T-helper 17 cell (primary cell): Measurements from ENCODE around the gene UNG. TPM values are rescaled to one million over a fixed set of nuclear protein-coding genes. Genes with fewer than 3 reads are reported as not detected.
"Not testable (repeated sequence)": the region's sequence is repeated elsewhere in the genome, so short reads cannot be mapped to it uniquely, and the experiment has no call there.

Experiments
- ATAC-seq: fragments of 150-1000 bp; cut with Tn5 transposase; 2 replicates; pipeline ENCODE4 v1.10.0; 2021; ENCODE audit warnings: mild to moderate bottlenecking, moderate library complexity
- DNase-seq, 3 donors: peaks; one replicate each; pipeline versions ENCODE4 v3.0.0 to v3.0.0-alpha.2; 2020 to 2021
- H3K9me3 ChIP-seq: one replicate; pipeline ENCODE4 v1.7.0; 2013; ENCODE audit warnings: low read length, mild to moderate bottlenecking; ENCODE audit not compliant: control insufficient read depth, poor library complexity, severe bottlenecking
- H3K27ac Mint-ChIP-seq: one replicate; pipeline ENCODE4 v1.8.0; 2022; ENCODE audit warnings: mild to moderate bottlenecking, moderate library complexity, mixed read lengths
- H3K27me3 Mint-ChIP-seq: one replicate; pipeline ENCODE4 v1.8.0; 2022; ENCODE audit warnings: mixed read lengths
- H3K36me3 Mint-ChIP-seq: one replicate; pipeline ENCODE4 v1.8.0; 2022; ENCODE audit warnings: low read depth, mixed read lengths
- H3K4me1 Mint-ChIP-seq: one replicate; pipeline ENCODE4 v1.8.0; 2022; ENCODE audit warnings: mild to moderate bottlenecking, mixed read lengths
- H3K4me3 Mint-ChIP-seq: one replicate; pipeline ENCODE4 v1.8.0; 2022; ENCODE audit warnings: mild to moderate bottlenecking, moderate library complexity, mixed read lengths
- total RNA-seq, 4 donors: library from RNA in 2 of 4; stranded (reverse) in 2 of 4; gene quantifications; one replicate each; pipeline ENCODE4 v1.2.3 and lab custom pipeline; 2022 to 2026

Gene UNG
- total RNA-seq, 2 donors from 2014 or later, result 10.2 to 11.1 TPM

GRCh38 chr12:109134186-109134917, 37.0 kb downstream of the UNG start:
- H3K36me3 Mint-ChIP-seq, result no peaks in the 10 kb centered on the region
- no peak for DNase-seq
- no peak for ATAC-seq
- H3K4me3 Mint-ChIP-seq, result no peak overlapping the region
- H3K9me3 ChIP-seq, result no peaks in the 10 kb centered on the region
- H3K27ac Mint-ChIP-seq, result no peak overlapping the region
- H3K27me3 Mint-ChIP-seq, result no peaks in the 10 kb centered on the region
- no peaks in the 10 kb centered on the region for H3K4me1 Mint-ChIP-seq

- Mint-ChIP-seq H3K27ac (no peak overlapping the region), H3K27me3 (no peaks in the 10 kb centered on the region)
Measured at GRCh38 chr12:109137055-109137454, 39.7 kb downstream of the UNG start.

GRCh38 chr12:109139360-109139759, 42.0 kb downstream of the UNG start:
- H3K4me3 Mint-ChIP-seq, result no peak overlapping the region
- ATAC-seq (no peak), DNase-seq (no peak)
- H3K36me3 Mint-ChIP-seq, result peaks cover 2% of the 10 kb centered on the region
- H3K9me3 ChIP-seq, result no peaks in the 10 kb centered on the region
- no peak overlapping the region for H3K27ac Mint-ChIP-seq
- H3K27me3 Mint-ChIP-seq, result no peaks in the 10 kb centered on the region
- peaks cover 8% of the 10 kb centered on the region for H3K4me1 Mint-ChIP-seq

More at GRCh38 chr12:109137055-109137454, 39.7 kb downstream of the UNG start:
- ATAC-seq (no peak), DNase-seq (no peak)
- no peaks in the 10 kb centered on the region for H3K9me3 ChIP-seq
- Mint-ChIP-seq H3K4me1 (peaks cover 2% of the 10 kb centered on the region), H3K36me3 (peaks cover 2% of the 10 kb centered on the region), H3K4me3 (no peak overlapping the region)

GRCh38 chr12:109139791-109140190, 42.4 kb downstream of the UNG start:
- no peaks in the 10 kb centered on the region for H3K9me3 ChIP-seq
- Mint-ChIP-seq H3K4me1 (peaks cover 8% of the 10 kb centered on the region), H3K4me3 (no peak overlapping the region), H3K27ac (no peak overlapping the region), H3K36me3 (peaks cover 2% of the 10 kb centered on the region), H3K27me3 (no peaks in the 10 kb centered on the region)
- DNase-seq (no peak), ATAC-seq (no peak)

- H3K27me3 Mint-ChIP-seq, result no peaks in the 10 kb centered on the region
- H3K4me3 Mint-ChIP-seq, result no peak overlapping the region
- peaks cover 2% of the 10 kb centered on the region for H3K36me3 Mint-ChIP-seq
- no peak overlapping the region for H3K27ac Mint-ChIP-seq
- H3K4me1 Mint-ChIP-seq, result peaks cover 8% of the 10 kb centered on the region
- ATAC-seq (no peak), DNase-seq (no peak)
- no peaks in the 10 kb centered on the region for H3K9me3 ChIP-seq
Measured at GRCh38 chr12:109140560-109140959, 43.2 kb downstream of the UNG start.

GRCh38 chr12:109144224-109144623, 46.8 kb downstream of the UNG start:
- DNase-seq, result no peak
- ATAC-seq, result no peak
- H3K9me3 ChIP-seq, result no peaks in the 10 kb centered on the region
- Mint-ChIP-seq H3K36me3 (peaks cover 4% of the 10 kb centered on the region), H3K27ac (no peak overlapping the region), H3K4me3 (no peak overlapping the region), H3K27me3 (no peaks in the 10 kb centered on the region), H3K4me1 (peaks cover 13% of the 10 kb centered on the region)

- not testable (repeated sequence) for DNase-seq, ATAC-seq, H3K27ac Mint-ChIP-seq, H3K9me3 ChIP-seq, H3K4me3 Mint-ChIP-seq, H3K27me3 Mint-ChIP-seq, H3K36me3 Mint-ChIP-seq
- peaks cover 15% of the 10 kb centered on the region for H3K4me1 Mint-ChIP-seq
Measured at GRCh38 chr12:109147126-109147525, 49.7 kb downstream of the UNG start.

GRCh38 chr12:109147954-109148353, 50.6 kb downstream of the UNG start:
- DNase-seq (no peak), ATAC-seq (no peak)
- Mint-ChIP-seq H3K27ac (no peak overlapping the region), H3K4me1 (peaks cover 9% of the 10 kb centered on the region), H3K36me3 (peaks cover 2% of the 10 kb centered on the region), H3K27me3 (peaks cover 6% of the 10 kb centered on the region), H3K4me3 (no peak overlapping the region)
- no peaks in the 10 kb centered on the region for H3K9me3 ChIP-seq

- peaks cover 6% of the 10 kb centered on the region for H3K27me3 Mint-ChIP-seq
- DNase-seq (no peak), ATAC-seq (no peak)
- no peak overlapping the region for H3K4me3 Mint-ChIP-seq
- peaks cover 2% of the 10 kb centered on the region for H3K36me3 Mint-ChIP-seq
- H3K27ac Mint-ChIP-seq, result no peak overlapping the region
- peaks cover 12% of the 10 kb centered on the region for H3K4me1 Mint-ChIP-seq
- no peaks in the 10 kb centered on the region for H3K9me3 ChIP-seq
Measured at GRCh38 chr12:109150124-109150640, 52.8 kb downstream of the UNG start.

GRCh38 chr12:109151457-109151856, 54.1 kb downstream of the UNG start:
- peaks cover 6% of the 10 kb centered on the region for H3K27me3 Mint-ChIP-seq
- H3K27ac Mint-ChIP-seq, result no peak overlapping the region
- H3K36me3 Mint-ChIP-seq, result peaks cover 2% of the 10 kb centered on the region
- DNase-seq (no peak), ATAC-seq (no peak)
- peaks cover 16% of the 10 kb centered on the region for H3K4me1 Mint-ChIP-seq
- no peaks in the 10 kb centered on the region for H3K9me3 ChIP-seq
- H3K4me3 Mint-ChIP-seq, result no peak overlapping the region

- no peak for DNase-seq
Measured at GRCh38 chr12:109153821-109154441, 56.5 kb downstream of the UNG start.

GRCh38 chr12:109154451-109155438, 57.3 kb downstream of the UNG start:
- H3K27ac Mint-ChIP-seq, result peak overlapping the region; percentile 88
- no peaks in the 10 kb centered on the region for H3K9me3 ChIP-seq
- peak; percentile 74 to 79 (median 78) for DNase-seq
- peak overlapping the region; percentile 90 for H3K4me3 Mint-ChIP-seq
- H3K27me3 Mint-ChIP-seq, result peaks cover 6% of the 10 kb centered on the region
- H3K36me3 Mint-ChIP-seq, result no peaks in the 10 kb centered on the region
- H3K4me1 Mint-ChIP-seq, result peaks cover 9% of the 10 kb centered on the region
- peak; percentile 98 for ATAC-seq

More at GRCh38 chr12:109153821-109154441, 56.5 kb downstream of the UNG start:
- no peaks in the 10 kb centered on the region for H3K9me3 ChIP-seq
- H3K36me3 Mint-ChIP-seq, result no peaks in the 10 kb centered on the region
- peaks cover 6% of the 10 kb centered on the region for H3K27me3 Mint-ChIP-seq
- H3K4me3 Mint-ChIP-seq, result peak overlapping the region; percentile 90
- no peak for ATAC-seq
- peaks cover 12% of the 10 kb centered on the region for H3K4me1 Mint-ChIP-seq
- peak overlapping the region; percentile 88 for H3K27ac Mint-ChIP-seq

- Mint-ChIP-seq H3K27ac (no peak overlapping the region), H3K4me1 (peaks cover 10% of the 10 kb centered on the region), H3K36me3 (no peaks in the 10 kb centered on the region), H3K4me3 (peak overlapping the region; percentile 90), H3K27me3 (peaks cover 6% of the 10 kb centered on the region)
- no peak for DNase-seq
- no peaks in the 10 kb centered on the region for H3K9me3 ChIP-seq
- no peak for ATAC-seq
Measured at GRCh38 chr12:109156036-109156435, 58.6 kb downstream of the UNG start.
